ENCODE measurements around the gene SPON1.
"Not testable (repeated sequence)": the region's sequence is repeated elsewhere in the genome, so short reads cannot be mapped to it uniquely, and the experiment has no call there.

SPON1 gene

DNA sequence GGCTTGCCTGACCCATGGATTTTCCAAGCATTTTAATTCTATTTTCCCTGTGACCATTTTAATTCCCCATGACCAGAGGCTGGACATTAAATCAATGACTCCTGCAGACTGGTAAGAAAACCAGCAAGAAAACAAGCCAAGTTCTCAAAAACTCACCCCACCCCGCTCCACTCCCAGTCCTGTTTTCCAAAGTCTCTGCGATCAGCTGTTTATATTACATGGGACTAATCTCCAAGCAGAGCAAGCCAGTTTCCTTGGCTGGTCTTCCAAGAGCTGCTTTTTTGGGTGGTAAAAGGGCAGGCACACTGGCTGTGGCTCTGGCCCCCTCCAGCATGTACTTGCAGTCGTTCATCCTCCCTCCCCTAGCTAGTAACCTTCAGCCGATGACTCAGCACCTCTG is 298.5 kb downstream of the SPON1 start:
- no peak for DNase-seq (ENCODE audit: low read depth in 3 of 3, low spot score in 1 of 3)

DNA sequence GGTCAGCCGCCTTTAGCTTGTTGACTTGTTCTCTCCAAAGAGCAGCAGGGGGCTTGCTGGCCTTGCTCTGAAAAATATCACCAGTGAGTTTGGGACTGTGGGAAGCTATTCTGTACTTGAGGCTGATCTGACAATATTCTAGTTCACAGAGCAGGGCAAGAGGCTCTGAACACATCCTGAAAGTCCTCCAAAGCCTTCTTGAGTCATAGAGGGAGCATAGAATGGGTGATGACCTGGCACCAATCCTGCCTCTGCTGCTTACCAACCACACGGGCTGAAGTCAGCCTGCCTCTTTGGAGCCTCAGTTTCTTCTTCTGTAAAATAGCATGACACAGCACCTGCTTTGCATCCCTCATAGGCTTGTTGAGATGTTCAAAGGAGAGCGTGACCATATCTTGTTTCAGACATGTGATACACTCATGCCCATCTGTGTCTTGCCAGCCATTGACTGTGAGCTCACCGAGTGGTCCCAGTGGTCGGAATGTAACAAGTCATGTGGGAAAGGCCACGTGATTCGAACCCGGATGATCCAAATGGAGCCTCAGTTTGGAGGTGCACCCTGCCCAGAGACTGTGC is 299.8 kb downstream of the SPON1 start:
- no peak for DNase-seq (ENCODE audit: low read depth in 3 of 3, low spot score in 1 of 3)

GRCh38 chr11:14264966-14265365 is 302.4 kb downstream of the SPON1 start:
- DNase-seq (ENCODE audit: low read depth in 3 of 3, low spot score in 1 of 3), result no peak

DNA sequence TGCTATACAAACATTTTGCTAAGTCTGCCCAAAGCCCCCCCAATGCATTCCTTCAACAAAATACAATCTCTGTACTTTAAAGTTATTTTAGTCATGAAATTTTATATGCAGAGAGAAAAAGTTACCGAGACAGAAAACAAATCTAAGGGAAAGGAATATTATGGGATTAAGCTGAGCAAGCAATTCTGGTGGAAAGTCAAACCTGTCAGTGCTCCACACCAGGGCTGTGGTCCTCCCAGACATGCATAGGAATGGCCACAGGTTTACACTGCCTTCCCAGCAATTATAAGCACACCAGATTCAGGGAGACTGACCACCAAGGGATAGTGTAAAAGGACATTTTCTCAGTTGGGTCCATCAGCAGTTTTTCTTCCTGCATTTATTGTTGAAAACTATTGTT is 304.1 kb downstream of the SPON1 start:
- DNase-seq (ENCODE audit: low read depth in 3 of 3, low spot score in 1 of 3), result no peak

- no peak for DNase-seq (ENCODE audit: low read depth in 3 of 3, low spot score in 1 of 3)
These were observed 305.5 kb downstream of the SPON1 start for GRCh38 chr11:14267861-14268635.

GRCh38 chr11:14269692-14270573 is 307.4 kb downstream of the SPON1 start:
- DNase-seq (ENCODE audit: low read depth in 3 of 3, low spot score in 1 of 3), result no peak

DNA sequence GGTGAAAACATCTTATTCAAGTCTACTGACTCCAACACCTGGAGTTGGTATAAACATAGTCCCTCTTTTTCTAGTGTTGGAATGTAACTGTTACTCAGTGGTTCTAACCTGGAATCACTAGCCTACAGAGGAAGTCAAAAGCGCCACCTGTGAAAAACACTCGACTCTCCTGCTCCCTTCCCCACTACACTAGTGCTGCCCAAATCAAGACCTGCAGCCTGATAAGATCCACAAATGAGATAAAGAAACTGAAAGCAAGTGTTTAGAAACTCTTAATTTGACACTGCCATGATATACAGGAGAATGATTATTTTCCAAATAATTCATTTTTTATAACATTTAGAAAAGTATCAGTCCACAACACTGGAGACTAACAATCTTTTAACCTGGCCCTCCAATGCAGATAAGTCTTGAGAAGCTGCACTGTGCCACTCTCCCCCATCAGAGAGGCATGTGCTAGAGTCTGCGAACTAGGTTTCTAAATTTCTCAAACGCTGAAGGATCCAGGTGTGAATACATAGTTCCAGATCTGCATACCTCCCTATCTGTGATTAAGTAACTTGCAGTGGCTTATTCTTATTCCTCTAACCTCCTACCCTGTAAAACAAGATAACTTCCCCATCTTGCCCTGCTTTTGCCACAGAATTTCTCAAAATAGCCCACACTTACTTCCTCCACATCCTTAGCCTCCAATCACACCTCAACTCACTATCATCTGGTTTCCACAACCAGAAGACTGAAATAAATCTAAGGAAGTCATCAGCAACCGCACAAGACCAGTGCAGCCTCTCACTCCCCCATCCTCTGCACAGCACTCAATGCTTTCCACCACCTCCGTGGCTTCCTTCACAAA is 308.4 kb downstream of the SPON1 start:
- DNase-seq (ENCODE audit: low read depth in 3 of 3, low spot score in 1 of 3), result no peak

DNA sequence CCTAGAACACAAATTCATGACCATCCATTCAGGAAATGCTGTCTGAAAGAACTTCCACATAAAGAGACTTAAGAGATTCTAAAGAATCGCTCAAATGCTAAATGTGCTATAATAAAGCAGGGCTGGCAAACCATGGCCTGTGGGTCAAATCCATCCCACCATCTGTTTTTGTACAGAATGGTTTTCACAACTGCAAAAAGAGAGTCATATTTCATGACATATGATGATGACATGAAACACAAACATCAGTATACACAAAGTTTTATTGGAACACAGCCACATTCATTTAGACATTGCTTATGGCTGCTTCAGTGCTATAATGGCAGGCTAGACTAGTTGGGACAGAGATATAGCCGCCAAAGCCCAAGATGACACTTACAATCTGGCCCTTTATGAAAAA is 311.4 kb downstream of the SPON1 start:
- no peak for DNase-seq (ENCODE audit: low read depth in 3 of 3, low spot score in 1 of 3)

DNA sequence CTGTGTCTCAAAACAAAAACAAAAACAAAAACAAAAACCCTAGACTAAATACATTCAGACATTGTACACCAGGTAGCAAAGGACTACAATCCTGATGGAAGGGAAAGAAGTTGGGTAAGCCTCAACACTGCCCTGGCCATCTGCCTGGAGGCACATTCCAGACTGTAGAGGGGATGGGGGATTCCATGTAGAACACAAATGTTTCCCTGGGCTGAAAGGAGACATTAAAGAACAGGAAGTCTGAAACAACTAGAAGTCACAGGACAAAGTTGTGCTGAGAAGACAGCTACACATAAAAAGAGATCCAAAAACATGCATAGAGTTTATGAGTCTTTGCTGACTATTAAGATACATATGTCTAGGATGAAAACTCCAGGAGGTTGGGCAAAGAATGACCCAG is 312.6 kb downstream of the SPON1 start:
- no peak for DNase-seq (ENCODE audit: low read depth in 3 of 3, low spot score in 1 of 3)

DNA sequence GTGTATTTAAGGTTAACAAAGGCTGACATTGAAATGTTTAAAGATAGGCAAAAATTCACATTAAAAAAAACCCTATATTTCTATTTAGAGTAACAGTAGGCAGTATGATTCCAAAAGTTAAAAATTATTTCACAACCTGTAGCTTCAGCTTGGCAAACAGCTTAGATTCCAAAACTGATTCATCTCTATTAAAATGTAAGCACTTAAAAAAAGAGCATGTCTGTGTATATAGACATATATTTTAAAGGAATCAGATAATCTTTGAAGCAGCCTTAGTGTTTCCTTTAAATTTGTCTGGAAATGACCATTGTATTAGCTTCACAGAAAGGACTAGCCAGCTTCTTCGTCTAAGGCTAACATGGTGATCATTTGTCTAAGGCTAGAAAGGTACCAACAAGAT is 316.3 kb downstream of the SPON1 start:
- not testable (repeated sequence) for DNase-seq (ENCODE audit: low read depth in 3 of 3, low spot score in 1 of 3)

GRCh38 chr11:14288189-14288935 is 325.8 kb downstream of the SPON1 start:
- no peak for DNase-seq (ENCODE audit: low read depth in 3 of 3, low spot score in 1 of 3)

DNA sequence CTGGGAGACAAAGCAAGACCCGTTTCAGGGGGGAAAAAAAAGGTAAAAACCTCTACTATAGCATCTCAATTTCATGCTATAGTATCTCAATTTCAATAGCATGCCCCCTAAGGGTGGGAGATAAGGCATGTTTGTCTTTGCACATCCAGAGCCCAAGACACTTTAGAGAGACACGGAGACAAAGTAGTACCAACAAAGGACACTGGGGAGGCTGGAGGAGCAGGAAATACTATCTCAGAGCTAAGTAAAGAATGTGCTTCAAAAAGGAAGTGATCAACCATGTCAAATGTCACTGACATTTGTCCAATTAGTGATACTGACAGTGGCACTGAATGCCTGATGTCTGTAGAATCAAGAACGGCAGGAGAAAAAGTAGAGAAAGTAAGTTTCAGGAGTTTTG is 327.9 kb downstream of the SPON1 start:
- no peak for DNase-seq (ENCODE audit: low read depth in 3 of 3, low spot score in 1 of 3)

GRCh38 chr11:14299921-14300320 is 337.4 kb downstream of the SPON1 start:
- DNase-seq (ENCODE audit: low read depth in 3 of 3, low spot score in 1 of 3), result no peak

DNA sequence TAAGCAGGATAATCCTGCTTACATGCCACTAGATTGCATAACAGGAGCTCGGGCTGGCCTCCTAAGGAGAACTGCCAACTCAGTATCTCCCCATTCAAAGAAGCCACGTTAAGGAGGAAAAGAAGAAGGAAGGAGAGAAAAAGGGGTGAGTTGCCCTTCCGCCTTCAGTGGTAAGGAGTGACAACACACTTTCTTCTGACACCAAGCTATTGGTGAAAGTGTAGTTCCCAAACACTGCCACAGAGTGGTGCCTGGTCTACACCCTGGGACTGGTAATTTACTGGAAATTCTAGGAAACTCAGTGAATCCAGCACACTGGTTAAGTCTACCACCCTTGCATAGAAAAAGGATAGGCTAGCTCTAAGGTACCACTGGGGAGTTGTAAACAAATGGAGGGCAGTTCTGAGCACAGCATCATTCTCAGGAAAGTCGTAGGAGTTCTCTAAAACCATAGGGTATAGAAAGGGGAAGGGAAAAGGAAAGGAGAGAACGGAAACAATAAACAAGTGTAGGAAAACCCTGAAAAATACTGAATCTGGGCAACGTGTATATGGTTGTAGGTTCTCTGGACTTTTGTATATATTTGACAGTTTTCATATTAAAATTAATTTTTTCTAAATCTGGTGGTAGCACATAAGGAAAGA is 338.3 kb downstream of the SPON1 start:
- DNase-seq (ENCODE audit: low read depth in 3 of 3, low spot score in 1 of 3), result no peak

DNA sequence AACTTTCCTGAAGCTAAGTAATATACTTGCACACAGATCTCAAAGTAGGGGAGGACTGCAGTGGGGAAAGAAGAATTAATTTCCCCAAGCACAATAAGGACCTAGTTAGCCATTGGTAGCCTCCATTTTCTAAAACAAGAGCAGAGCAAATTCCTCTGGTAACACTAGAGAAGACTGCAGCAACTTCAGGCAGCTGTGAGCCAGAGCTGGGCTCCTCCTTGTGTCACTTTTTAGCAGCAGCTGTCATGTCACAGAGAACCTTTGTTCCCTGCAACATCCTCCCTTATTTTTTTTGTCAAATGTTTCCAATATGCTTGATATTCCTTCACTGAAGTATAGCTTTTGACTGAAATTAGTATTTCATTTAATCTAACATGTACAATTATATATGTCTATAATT is 342.1 kb downstream of the SPON1 start:
- DNase-seq (ENCODE audit: low read depth in 3 of 3, low spot score in 1 of 3), result no peak

DNA sequence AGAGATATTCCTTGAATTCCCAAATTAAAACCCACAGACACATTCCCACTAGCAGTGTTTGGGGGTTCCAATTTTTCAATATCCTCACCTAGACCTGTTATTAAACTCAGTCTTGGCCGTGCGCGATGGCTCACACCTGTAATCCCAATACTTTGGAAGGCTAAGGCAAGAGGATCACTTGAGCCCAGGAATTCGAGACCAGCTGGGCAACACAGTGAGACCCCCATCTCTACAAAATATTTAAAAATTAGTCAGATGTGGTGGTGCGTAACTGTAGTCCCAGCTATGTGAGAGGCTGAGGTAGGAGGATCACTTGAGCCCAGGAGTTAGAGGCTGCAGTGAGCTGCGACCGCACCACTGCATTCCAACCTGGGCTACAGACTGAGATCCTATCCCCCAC is 343.1 kb downstream of the SPON1 start:
- DNase-seq (ENCODE audit: low read depth in 3 of 3, low spot score in 1 of 3), result no peak

GRCh38 chr11:14306481-14306880 is 344.0 kb downstream of the SPON1 start:
- DNase-seq (ENCODE audit: low read depth in 3 of 3, low spot score in 1 of 3), result no peak

DNA sequence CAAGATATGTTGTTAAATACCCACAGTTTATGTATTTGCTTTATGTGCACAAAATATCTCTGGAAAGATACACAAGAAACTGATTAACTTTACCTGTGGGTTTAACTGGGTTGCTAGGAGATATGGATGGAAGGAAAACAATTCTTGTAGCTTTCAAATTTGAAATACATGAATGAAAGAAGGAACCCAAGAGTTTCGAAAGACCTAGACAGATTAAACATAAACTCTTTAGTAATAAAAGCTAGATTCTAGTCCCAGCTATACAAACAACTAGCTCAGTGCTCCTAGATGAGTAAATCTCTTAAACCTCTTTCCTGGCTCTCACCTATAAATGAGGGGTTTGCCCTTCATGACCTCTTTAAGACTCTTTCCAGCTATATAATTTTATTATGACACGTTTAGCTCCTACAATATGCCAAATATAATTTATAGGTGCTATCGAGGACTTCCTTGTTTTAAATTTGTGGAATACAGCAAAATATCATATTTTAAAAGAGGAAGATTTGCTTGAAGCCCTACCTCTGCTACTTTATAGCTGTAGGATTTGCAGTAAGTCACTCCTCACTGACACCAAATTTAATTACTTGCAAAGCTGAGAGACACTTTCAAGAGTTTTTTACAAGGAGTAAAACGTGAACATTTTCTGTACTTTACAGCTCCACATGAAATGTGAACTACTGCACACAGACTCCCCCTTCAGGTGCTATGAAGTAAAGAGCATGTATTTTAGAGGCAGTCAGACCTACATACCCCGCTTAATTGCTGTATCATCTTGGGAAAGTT is 345.8 kb downstream of the SPON1 start:
- no peak for DNase-seq (ENCODE audit: low read depth in 3 of 3, low spot score in 1 of 3)

- no peak for DNase-seq (ENCODE audit: low read depth in 3 of 3, low spot score in 1 of 3)
These were observed 346.4 kb downstream of the SPON1 start for GRCh38 chr11:14308897-14309387.

All from stimulated activated CD4-positive, alpha-beta T cell treated with anti-CD3 and anti-CD28 coated beads, TNF-alpha, amount 100 ng/mL, for 1 hour (primary cell).